HEK293 (cell line): ENCODE data around the gene TEKT5.

Experiments
- CTCF ChIP-seq: fragments of 450-650 bp; formaldehyde crosslinking; IDR thresholded peaks from 2 replicates; pipeline ENCODE4 v1.5.1; 2016; ENCODE audit warnings: missing biosample characterization, missing genetic modification characterization
- GLIS1 ChIP-seq: fragments of 450-650 bp; formaldehyde crosslinking; IDR thresholded peaks from 2 replicates; pipeline ENCODE4 v1.5.1; 2016; ENCODE audit warnings: missing biosample characterization, missing genetic modification characterization
- KLF17 ChIP-seq: fragments of 450-650 bp; formaldehyde crosslinking; IDR thresholded peaks from 2 replicates; pipeline ENCODE4 v1.5.1; 2016; ENCODE audit warnings: missing biosample characterization, missing genetic modification characterization
- REST ChIP-seq: fragments of 450-650 bp; formaldehyde crosslinking; IDR thresholded peaks from 2 replicates; pipeline ENCODE4 v1.5.1; 2016; ENCODE audit warnings: missing biosample characterization, missing genetic modification characterization
- TCF7L2 ChIP-seq: IDR thresholded peaks from 2 replicates; pipeline ENCODE4 v1.6.1; 2011; ENCODE audit warnings: low read depth, mild to moderate bottlenecking, inconsistent platforms, low read length, moderate library complexity, borderline replicate concordance
- WT1 ChIP-seq: fragments of 450-650 bp; formaldehyde crosslinking; IDR thresholded peaks from 2 replicates; pipeline ENCODE4 v1.5.1; 2016; ENCODE audit warnings: missing biosample characterization, missing genetic modification characterization
- YY1 ChIP-seq: fragments of 450-650 bp; formaldehyde crosslinking; IDR thresholded peaks from 2 replicates; pipeline ENCODE4 v1.5.1; 2018; ENCODE audit warnings: missing biosample characterization, missing genetic modification characterization
- ZBTB17 ChIP-seq: fragments of 450-650 bp; formaldehyde crosslinking; IDR thresholded peaks from 2 replicates; pipeline ENCODE4 v1.5.1; 2016; ENCODE audit warnings: missing biosample characterization, missing genetic modification characterization
- ZBTB21 ChIP-seq: fragments of 450-650 bp; formaldehyde crosslinking; IDR thresholded peaks from 2 replicates; pipeline ENCODE4 v1.5.1; 2017; ENCODE audit warnings: missing biosample characterization, missing genetic modification characterization
- ZNF24 ChIP-seq: fragments of 450-650 bp; formaldehyde crosslinking; IDR thresholded peaks from 2 replicates; pipeline ENCODE4 v1.5.1; 2016; ENCODE audit warnings: missing biosample characterization, missing genetic modification characterization
- ZNF580 ChIP-seq: fragments of 450-650 bp; formaldehyde crosslinking; IDR thresholded peaks from 2 replicates; pipeline ENCODE4 v1.5.1; 2016; ENCODE audit warnings: missing biosample characterization, missing genetic modification characterization
- ZNF660 ChIP-seq: fragments of 450-650 bp; IDR thresholded peaks from 2 replicates; pipeline ENCODE4 v1.5.1; 2018; ENCODE audit warnings: missing biosample characterization, mild to moderate bottlenecking, missing genetic modification characterization
- ZNF785 ChIP-seq: fragments of 450-650 bp; formaldehyde crosslinking; IDR thresholded peaks from 2 replicates; pipeline ENCODE4 v1.5.1; 2016; ENCODE audit warnings: missing biosample characterization, missing genetic modification characterization

DNA sequence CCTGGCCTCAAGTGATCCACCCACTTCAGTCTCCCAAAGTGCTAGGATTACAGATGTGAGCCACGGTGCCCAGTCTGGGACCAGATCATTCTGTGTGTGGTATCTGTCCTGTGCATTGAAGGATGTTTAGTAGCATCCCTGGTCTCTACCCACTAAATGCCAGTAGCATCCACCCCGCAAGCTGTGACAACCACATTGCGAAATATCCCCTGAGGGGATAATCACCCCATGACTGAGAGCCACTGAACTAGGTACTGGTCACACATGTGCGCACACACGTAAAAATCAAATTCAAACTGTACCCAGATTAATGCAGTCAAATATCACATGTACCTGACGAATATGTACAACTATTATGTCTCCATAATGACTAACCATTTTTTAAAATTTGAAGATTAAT is 35.8 kb downstream of the TEKT5 start:
- TF ChIP-seq ZBTB21 (tag by site-specific recombination): no peak
- no peak for TF ChIP-seq WT1
- TF ChIP-seq GLIS1 (tag by site-specific recombination): no peak
- no peak for TF ChIP-seq ZBTB17 (tag by site-specific recombination)
- no peak for TF ChIP-seq ZNF580 (tag by site-specific recombination)
- TF ChIP-seq REST (tag by site-specific recombination): no peak
- no peak for TF ChIP-seq ZNF660
- no peak for TF ChIP-seq YY1 (tag by site-specific recombination)
- no peak for TF ChIP-seq CTCF (tag by site-specific recombination)
- no peak for TF ChIP-seq TCF7L2
- no peak for TF ChIP-seq ZNF785 (tag by site-specific recombination)
- no peak for TF ChIP-seq ZNF24
- TF ChIP-seq KLF17 (tag by site-specific recombination): no peak
